DMS114 treated with DMSO at 0.1 percent for 48 hours (cell line): ENCODE data around the gene RBM12.
"Not testable (repeated sequence)": the region's sequence is repeated elsewhere in the genome, so short reads cannot be mapped to it uniquely, and the experiment has no call there.

Experiments used
- DNase-seq: peaks from one replicate; lab custom pipeline; 2025; ENCODE audit not compliant: unreplicated experiment; lab: John Stamatoyannopoulos, UW

The RBM12 gene

DNA sequence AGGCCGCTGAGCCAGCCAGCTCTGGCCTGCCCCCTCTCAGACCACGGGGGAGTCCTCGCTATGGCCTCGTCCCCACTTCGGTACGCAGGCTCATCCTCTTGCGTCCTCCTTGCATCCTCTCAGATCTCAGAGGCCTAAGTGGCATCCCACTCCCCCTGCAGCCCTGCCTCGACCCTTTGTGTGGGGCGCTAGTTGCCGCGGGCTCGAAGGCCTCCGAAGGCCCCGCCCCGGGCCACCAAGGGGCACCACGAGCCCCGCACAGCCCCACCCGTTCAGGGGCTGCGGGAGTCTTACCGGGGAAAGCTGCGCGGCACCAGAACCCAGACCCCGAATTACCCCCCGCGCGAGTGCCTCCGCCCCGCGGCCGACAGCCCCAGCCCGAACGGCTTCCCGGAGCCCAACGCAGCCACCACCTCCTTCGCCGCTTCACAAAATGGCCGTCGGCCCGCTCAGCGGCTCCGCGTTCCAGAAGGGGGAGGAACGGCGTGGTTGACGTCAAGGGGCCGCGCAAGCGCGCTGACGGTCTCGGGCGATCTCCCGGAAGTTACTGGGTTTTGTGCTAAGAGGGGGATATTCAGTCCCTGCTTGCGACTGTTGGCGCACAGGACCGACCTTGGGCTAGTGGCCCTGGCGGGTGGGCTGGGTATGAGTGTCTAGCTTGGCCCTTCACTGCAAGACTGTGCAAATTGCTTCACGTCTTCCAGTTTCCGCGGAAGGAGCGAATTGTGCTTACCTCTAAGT, at the start of gene RBM12, which contains the start of gene CPNE1:
RBM12 (minus strand) TSS at position 435 of the 741 bp plus-strand sequence. CDS start 9,578 bp downstream, outside the sequence.
CPNE1 (minus strand) TSS at position 435 of the 741 bp plus-strand sequence. CDS start 31,977 bp downstream, outside the sequence.
- DNase-seq = peak; percentile 88

GRCh38 chr20:35714127-35714526, 49.4 kb upstream of the RBM12 start:
- no peak for DNase-seq

GRCh38 chr20:35713120-35713519, 48.4 kb upstream of the RBM12 start:
- not testable (repeated sequence) for DNase-seq

DNA sequence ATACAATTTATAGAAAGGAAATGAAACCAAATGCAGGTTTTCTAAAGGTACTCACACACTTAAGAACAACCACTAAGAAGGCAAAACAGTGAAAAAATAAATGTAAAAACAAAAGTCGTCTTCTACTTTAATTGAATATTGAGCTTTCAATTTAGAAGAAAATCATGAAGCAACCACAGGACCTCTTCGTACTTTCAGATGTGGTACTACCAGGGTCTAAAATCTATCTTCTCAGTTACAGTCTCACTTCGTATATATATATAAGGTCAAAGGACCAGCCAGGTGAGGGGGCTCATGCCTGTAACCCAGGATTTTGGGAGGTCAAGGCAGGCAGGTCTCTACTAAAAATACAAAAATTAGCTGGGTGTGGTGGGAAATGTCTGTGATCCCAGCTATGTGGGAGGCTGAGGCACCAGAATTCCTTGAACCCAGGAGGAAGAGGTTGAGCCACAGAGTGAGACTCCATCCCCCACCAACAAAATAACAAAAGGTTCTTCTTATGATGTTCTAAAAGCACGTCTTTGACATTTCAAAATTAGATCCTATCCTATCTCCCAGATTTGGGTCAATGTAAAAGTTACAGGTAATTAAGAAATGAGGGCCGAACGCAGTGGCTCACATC, 47.0 kb upstream of the RBM12 start:
- no peak for DNase-seq

DNA sequence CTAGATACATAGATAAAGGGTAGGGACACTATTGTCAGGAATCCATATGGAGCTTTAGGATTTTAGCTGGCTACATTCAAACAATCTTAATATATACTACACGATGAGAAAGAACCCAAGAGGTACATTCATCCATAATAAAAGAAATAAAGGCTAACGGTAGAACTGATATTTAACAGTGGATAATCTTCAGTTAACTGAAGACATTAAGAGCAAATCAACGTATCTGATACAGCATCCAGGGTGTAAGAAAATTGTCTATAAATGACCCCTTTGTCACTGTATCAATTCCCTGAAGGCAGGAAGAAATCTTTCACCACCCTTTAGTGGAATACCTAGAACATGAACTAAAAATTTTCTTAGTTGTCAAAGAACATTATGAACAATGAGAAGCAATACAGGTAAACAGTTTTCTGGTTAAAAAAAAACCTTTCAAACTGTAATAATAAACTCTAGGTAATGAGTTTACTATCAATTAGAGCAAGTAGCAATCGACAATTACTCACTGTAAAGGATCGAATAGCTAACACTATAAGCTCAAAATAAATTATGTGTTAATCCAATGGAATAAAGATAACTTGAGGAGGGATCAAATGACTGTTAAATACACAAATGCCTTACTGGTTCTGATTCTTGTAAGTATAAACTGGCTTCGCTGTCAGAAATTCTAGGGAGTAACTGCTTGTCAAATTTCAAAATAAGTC, 46.3 kb upstream of the RBM12 start:
- DNase-seq = no peak

GRCh38 chr20:35710039-35710438, 45.3 kb upstream of the RBM12 start:
- no peak for DNase-seq

DNA sequence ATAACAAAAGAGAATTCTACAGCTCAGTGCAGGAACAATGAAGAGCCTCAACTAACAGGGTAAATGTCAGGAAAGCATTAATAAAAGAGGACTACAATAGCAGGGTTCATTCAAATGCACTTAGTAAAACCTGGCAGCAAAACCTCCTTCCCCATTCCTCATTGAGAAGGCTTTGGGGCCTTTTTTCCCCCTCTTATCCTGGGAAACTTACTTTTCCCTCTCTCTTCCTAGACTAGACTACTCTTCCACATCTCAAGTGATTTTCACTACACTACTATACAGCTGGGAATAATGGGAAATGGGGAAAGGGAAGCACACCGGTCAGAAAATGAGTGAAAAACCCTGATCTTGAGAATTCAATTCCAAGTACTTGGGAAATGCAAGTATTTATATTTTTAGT, 44.6 kb upstream of the RBM12 start:
- DNase-seq = no peak

DNA sequence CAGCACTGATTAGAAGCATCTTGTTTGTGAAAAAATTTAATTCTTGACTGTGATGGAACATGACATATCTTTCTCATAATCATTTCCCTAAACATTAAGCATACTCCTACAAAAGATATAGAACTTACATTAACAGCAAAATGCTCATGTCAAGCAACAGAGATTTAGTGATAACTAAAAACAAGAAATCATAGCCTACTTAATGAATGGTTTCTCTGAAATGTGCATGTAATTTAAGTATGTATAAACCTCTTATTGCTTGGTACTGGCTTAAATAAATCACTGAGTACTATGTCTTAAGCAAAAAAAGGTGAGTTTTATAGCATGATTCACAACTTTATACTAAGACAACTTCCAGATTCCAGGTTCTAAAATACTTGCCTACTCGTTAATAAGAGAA, 43.8 kb upstream of the RBM12 start:
- DNase-seq = no peak

DNA sequence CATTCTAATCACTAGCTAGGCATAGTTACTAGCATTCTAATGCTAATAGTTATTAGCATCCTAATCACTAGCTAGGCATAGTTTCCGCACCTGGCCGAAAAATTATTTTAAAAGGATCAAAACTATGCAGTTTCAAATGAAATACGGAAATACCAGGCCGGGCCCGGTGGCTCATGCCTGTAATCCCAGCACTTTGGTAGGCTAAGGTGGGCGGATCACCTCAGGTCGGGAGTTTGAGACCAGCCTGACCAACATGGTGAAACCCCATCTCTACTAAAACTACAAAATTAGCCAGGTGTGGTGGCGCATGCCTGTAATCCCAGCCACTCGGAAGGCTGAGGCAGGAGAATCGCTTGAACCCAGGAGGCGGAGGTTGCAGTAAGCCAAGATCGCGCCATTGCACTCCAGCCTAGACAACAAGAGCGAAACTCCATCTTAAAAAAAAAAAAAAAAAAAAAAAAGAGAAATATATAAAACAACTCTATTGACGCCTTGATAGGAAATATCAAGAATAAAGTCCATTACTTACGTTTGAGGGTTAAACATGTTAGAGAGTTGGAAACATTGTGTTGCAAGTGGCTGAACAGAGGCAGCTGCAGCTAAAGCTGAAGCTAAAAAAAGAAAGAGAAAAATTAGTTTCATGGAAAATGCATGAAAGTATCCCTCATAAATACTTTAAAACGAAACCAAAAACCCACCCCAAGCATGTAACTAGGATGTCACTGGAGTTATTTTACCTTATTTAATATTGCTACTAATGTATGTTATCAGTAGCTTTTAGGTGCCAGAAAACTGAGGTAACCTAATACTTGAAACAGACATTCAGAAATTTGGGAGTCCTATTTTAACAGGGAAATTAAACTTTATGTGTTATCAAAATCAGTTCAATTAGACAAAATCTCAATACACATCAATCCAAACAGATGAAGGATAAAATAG, 42.2 kb upstream of the RBM12 start:
- not testable (repeated sequence) for DNase-seq

DNA sequence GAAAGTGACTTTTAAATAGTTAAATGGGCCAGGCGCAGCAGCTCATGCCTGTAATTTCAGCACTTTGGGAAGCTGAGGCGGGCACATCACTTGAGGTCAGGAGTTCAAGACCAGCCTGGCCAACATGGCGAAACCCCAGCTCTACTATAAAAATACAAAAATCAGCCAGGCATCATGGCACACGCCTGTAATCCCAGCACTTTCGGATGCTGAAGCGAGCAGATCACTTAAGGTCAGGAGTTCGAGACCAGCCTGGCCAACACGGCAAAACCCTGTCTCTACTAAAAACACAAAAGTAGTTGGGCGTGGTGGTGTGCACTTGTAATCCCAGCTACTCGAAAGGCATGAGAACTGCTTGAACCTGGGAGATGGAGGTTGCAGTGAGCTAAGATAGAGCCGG, 41.2 kb upstream of the RBM12 start:
- DNase-seq = not testable (repeated sequence)

DNA sequence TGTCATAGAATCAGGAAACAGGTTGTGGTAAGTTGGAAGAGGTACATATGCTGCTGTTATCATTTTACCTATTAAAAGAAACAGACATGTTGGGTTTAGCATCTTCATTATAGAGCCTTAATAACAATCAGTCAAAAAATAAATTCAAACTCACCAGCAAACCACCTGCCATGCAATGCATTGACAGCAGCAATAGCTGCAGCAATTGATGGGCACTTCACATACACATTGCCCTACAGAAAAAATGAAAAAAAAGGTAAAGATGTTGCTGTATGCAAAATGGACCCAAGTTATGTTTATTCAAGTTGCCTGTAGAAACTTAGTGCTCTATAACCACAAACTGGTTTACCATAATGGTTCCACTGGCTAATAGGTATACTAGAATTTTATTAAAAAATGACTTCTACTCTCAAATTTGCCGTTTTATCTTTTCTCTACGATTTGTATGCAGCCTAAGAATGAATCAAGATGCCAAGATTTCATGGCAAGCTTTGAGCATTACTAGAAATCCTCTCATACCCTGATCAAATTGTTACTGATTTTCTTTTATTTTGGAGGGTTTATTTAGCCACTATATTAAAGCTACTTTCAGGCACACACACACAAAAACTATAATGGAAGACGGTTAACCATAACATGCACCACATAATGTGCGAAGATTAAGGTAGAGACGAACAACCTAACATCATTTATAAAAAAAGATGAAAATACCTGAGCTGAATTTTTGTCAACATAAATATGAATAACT, 40.0 kb upstream of the RBM12 start:
- DNase-seq = no peak

- no peak for DNase-seq
Observed at GRCh38 chr20:35702824-35703695, 38.4 kb upstream of the RBM12 start.

GRCh38 chr20:35702051-35702823, 37.5 kb upstream of the RBM12 start:
- no peak for DNase-seq

- DNase-seq = no peak
Observed at GRCh38 chr20:35700625-35701148, 36.0 kb upstream of the RBM12 start.

- DNase-seq = no peak
Observed at GRCh38 chr20:35699957-35700624, 35.4 kb upstream of the RBM12 start.

DNA sequence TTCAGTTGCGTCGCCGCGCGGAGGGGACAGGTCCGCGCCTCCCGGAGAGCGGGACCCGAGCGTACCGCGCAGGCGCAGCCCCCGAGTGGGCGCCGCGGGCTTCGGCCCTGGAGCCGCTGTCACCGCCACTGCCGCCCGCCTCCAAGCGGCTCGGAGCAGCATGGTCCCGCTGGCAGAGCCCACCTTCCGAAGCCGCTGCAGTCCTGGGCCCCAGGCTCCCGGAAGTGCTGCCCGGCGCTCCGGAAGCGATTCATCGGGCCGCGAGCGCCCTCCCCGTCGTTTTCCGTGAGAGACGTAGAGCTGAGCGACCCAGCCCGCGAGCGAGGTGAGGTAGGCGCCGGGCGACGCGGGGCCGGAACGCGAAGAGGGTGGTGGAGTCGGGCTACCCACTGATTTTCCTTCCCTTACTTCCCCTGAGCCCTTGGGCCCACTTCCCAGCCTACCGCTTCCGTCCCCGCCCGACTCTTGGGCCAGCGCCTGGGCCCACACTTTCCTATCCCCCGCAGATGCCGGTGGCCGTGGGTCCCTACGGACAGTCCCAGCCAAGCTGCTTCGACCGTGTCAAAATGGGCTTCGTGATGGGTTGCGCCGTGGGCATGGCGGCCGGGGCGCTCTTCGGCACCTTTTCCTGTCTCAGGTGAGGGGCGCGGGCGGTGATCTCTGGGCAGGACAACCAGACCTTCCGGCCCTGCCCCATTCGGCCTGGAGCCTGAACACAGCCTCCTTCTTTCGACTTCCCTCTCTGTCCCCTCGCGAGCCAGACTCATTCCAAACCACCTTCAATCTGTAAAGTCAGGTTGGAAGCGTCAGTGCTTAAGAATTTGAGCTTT, 34.6 kb upstream of the RBM12 start, which contains the start of the genes NFS1 and ROMO1:
NFS1 (minus strand) TSS at position 226 of the 830 bp plus-strand sequence; CDS start at position 162, 64 bp downstream.
ROMO1 (plus strand) TSS at position 279 of the 830 bp plus-strand sequence; CDS start at position 507, 228 bp downstream.
- DNase-seq = peak; percentile 70
